ENCODE results near the gene ATRNL1.
"Not testable (repeated sequence)": the region's sequence is repeated elsewhere in the genome, so short reads cannot be mapped to it uniquely, and the experiment has no call there.

The ATRNL1 gene

GRCh38 chr10:115771755-115772154 lies 678.6 kb downstream of the ATRNL1 start:
- no peak for DNase-seq

- no peak for DNase-seq
These were observed 679.4 kb downstream of the ATRNL1 start for GRCh38 chr10:115772606-115773005.

- no peak for DNase-seq
These were observed 680.7 kb downstream of the ATRNL1 start for GRCh38 chr10:115773832-115774231.

- no peak for DNase-seq
These were observed 681.6 kb downstream of the ATRNL1 start for GRCh38 chr10:115774721-115775120.

- no peak for DNase-seq
These were observed 684.5 kb downstream of the ATRNL1 start for GRCh38 chr10:115777646-115778045.

- DNase-seq: no peak
These were observed 697.1 kb downstream of the ATRNL1 start for GRCh38 chr10:115790220-115790619.

GRCh38 chr10:115795964-115796363 lies 702.8 kb downstream of the ATRNL1 start:
- no peak for DNase-seq

GRCh38 chr10:115801457-115801856 lies 708.3 kb downstream of the ATRNL1 start:
- DNase-seq: no peak

GRCh38 chr10:115801992-115802391 lies 708.8 kb downstream of the ATRNL1 start:
- DNase-seq: no peak

GRCh38 chr10:115802911-115803310 lies 709.7 kb downstream of the ATRNL1 start:
- DNase-seq: no peak

GRCh38 chr10:115814542-115814941 lies 721.4 kb downstream of the ATRNL1 start:
- no peak for DNase-seq

GRCh38 chr10:115818012-115818411 lies 724.8 kb downstream of the ATRNL1 start:
- no peak for DNase-seq

GRCh38 chr10:115826396-115826795 lies 733.2 kb downstream of the ATRNL1 start:
- DNase-seq: no peak

- no peak for DNase-seq
These were observed 734.3 kb downstream of the ATRNL1 start for GRCh38 chr10:115827231-115828009.

- not testable (repeated sequence) for DNase-seq
These were observed 735.0 kb downstream of the ATRNL1 start for GRCh38 chr10:115828182-115828581.

GRCh38 chr10:115829521-115830205 lies 736.5 kb downstream of the ATRNL1 start:
- no peak for DNase-seq

- DNase-seq: no peak
These were observed 737.3 kb downstream of the ATRNL1 start for GRCh38 chr10:115830265-115830970.

- no peak for DNase-seq
These were observed 737.9 kb downstream of the ATRNL1 start for GRCh38 chr10:115831016-115831415.

GRCh38 chr10:115833119-115833518 lies 740.0 kb downstream of the ATRNL1 start:
- no peak for DNase-seq

- no peak for DNase-seq
These were observed 751.4 kb downstream of the ATRNL1 start for GRCh38 chr10:115844591-115844990.

- no peak for DNase-seq
These were observed 752.8 kb downstream of the ATRNL1 start for GRCh38 chr10:115845921-115846320.

GRCh38 chr10:115846528-115846927 lies 753.4 kb downstream of the ATRNL1 start:
- DNase-seq: no peak

GRCh38 chr10:115849197-115849596 lies 756.0 kb downstream of the ATRNL1 start:
- DNase-seq: no peak

GRCh38 chr10:115850666-115851065 lies 757.5 kb downstream of the ATRNL1 start:
- DNase-seq: no peak
